HepG2 (cell line): ENCODE data around the gene OSBPL10. TPM values are rescaled to one million over a fixed set of nuclear protein-coding genes. Genes with fewer than 3 reads are reported as not detected.

ENCODE experiments used
- ATAC-seq: fragments of 200-7000 bp; cut with Tn5 transposase; 3 replicates; pipeline ENCODE4 v1.9.1; 2020; ENCODE audit warnings: mild to moderate bottlenecking, moderate library complexity
- BruUV-seq: library from RNA; stranded (reverse); fragments of 400-500 nt; replicated peaks from 2 replicates; lab custom pipeline; 2021; lab: Mats Ljungman, UMichigan
- CTCF ChIA-PET: fragments of 300-600 bp; formaldehyde crosslinking; extraction: SDS; loops from one replicate; lab custom pipeline; 2021; ENCODE audit warnings: low total read pairs, inconsistent platforms, low intra/inter-chr PET ratio; lab: Yijun Ruan, JAX
- POLR2A ChIA-PET: fragments of 350-600 bp; sonication (Branson Sonifier 250); formaldehyde crosslinking; loops from one replicate; lab custom pipeline; 2020; ENCODE audit warnings: antibody characterized with exemption, inconsistent platforms; lab: Yijun Ruan, JAX
- DNase-seq: peaks from one replicate; pipeline ENCODE4 v3.0.0-alpha.2; 2015; ENCODE audit warnings: low spot score
- FAIRE-seq: peaks from 3 replicates; lab custom pipeline; 2011; peaks lifted over from hg19 to GRCh38; lab: Jason Lieb, UNC
- H2AFZ ChIP-seq: one replicate; pipeline ENCODE4 v1.6.1; 2011; ENCODE audit warnings: low read length, inconsistent platforms
- H3K27ac ChIP-seq: fragments of 300-600 bp; 3 replicates; pipeline ENCODE4 v1.8.0; 2011; ENCODE audit warnings: mixed run types, mild to moderate bottlenecking, mixed read lengths, low read length, inconsistent platforms; ENCODE audit not compliant: insufficient read depth; ENCODE audit errors: extremely low read length
- H3K27me3 ChIP-seq, 2 experiments: fragments of 200-600 bp in 1 of 2; 2 replicates in 1 of 2; 3 replicates in 1 of 2; pipeline versions ENCODE4 v1.6.0 to v1.8.0; 2011; ENCODE audit warnings: low read length in 2 of 2, mild to moderate bottlenecking in 2 of 2, moderate library complexity in 2 of 2, inconsistent platforms in 1 of 2; ENCODE audit not compliant: insufficient read depth in 2 of 2, control insufficient read depth in 1 of 2
- H3K36me3 ChIP-seq, 2 experiments: fragments of 200-600 bp in 1 of 2; replicated peaks in 1 of 2; 2 replicates in 1 of 2; 3 replicates in 1 of 2; pipeline versions ENCODE4 v1.5.1 to v1.8.0; 2011; ENCODE audit warnings: low read length in 2 of 2, inconsistent platforms in 1 of 2; ENCODE audit not compliant: insufficient read depth in 2 of 2, control insufficient read depth in 1 of 2
- H3K4me1 ChIP-seq: 2 replicates; pipeline ENCODE4 v1.5.1; 2012; ENCODE audit warnings: low read length, inconsistent platforms; ENCODE audit not compliant: insufficient read depth
- H3K4me2 ChIP-seq: 2 replicates; pipeline ENCODE4 v1.6.0; 2011; ENCODE audit warnings: low read depth, low read length, inconsistent platforms
- H3K4me3 ChIP-seq, 3 experiments: fragments of 200-600 bp in 1 of 3; sonication (generic), shearing (Covaris generic) in 1 of 3; replicated peaks in 1 of 3; 2 replicates each; pipeline ENCODE4 v1.5.1; 2011 to 2016; ENCODE audit warnings: low read length in 3 of 3, inconsistent platforms in 2 of 3, low read depth in 2 of 3, mild to moderate bottlenecking in 2 of 3, control low read depth in 1 of 3, mixed read lengths in 1 of 3; ENCODE audit not compliant: insufficient read depth in 1 of 3
- H3K79me2 ChIP-seq: one replicate; pipeline ENCODE4 v1.6.1; 2011; ENCODE audit warnings: low read length, inconsistent platforms; ENCODE audit not compliant: insufficient read depth
- H3K9ac ChIP-seq: 2 replicates; pipeline ENCODE4 v1.6.0; 2011; ENCODE audit warnings: mild to moderate bottlenecking, low read depth, low read length, inconsistent platforms; ENCODE audit not compliant: insufficient read depth
- H3K9me3 ChIP-seq: 2 replicates; pipeline ENCODE4 v1.5.1; 2012; ENCODE audit warnings: mild to moderate bottlenecking, low read length
- H4K20me1 ChIP-seq: 2 replicates; pipeline ENCODE4 v1.6.0; 2011; ENCODE audit warnings: inconsistent platforms, mild to moderate bottlenecking, low read length, moderate library complexity; ENCODE audit not compliant: insufficient read depth
- GTF2F1 ChIP-seq: fragments of 150-350 bp; IDR thresholded peaks from 2 replicates; pipeline ENCODE4 v1.6.1; 2014; ENCODE audit warnings: low read length
- HMGXB3 ChIP-seq: sonication (generic); formaldehyde crosslinking; IDR thresholded peaks from 2 replicates; pipeline ENCODE4 v1.4.0; 2020; ENCODE audit warnings: missing genetic modification reagents, borderline replicate concordance
- PBX3 ChIP-seq: sonication (generic); formaldehyde crosslinking; IDR thresholded peaks from 2 replicates; pipeline ENCODE4 v1.8.1; 2023; ENCODE audit warnings: missing genetic modification reagents, inconsistent platforms, borderline replicate concordance
- REPIN1 ChIP-seq: sonication (generic); formaldehyde crosslinking; IDR thresholded peaks from 2 replicates; pipeline ENCODE4 v1.8.0; 2022; ENCODE audit warnings: missing genetic modification reagents, low read depth, mild to moderate bottlenecking, borderline replicate concordance
- SALL1 ChIP-seq: sonication (generic); formaldehyde crosslinking; IDR thresholded peaks from 2 replicates; pipeline ENCODE4 v1.8.0; 2022; ENCODE audit warnings: mild to moderate bottlenecking, missing genetic modification reagents
- THAP8 ChIP-seq: sonication (generic); formaldehyde crosslinking; IDR thresholded peaks from 2 replicates; pipeline ENCODE4 v1.5.1; 2020; ENCODE audit warnings: missing genetic modification reagents, mild to moderate bottlenecking, borderline replicate concordance
- ZBTB46 ChIP-seq: sonication (generic); formaldehyde crosslinking; IDR thresholded peaks from 2 replicates; pipeline ENCODE4 v1.4.0; 2020; ENCODE audit warnings: mild to moderate bottlenecking, missing genetic modification reagents, borderline replicate concordance
- ZNF251 ChIP-seq: sonication (generic); formaldehyde crosslinking; IDR thresholded peaks from 2 replicates; pipeline ENCODE4 v1.9.0; 2021; ENCODE audit warnings: mild to moderate bottlenecking, missing genetic modification reagents
- ZNF607 ChIP-seq: sonication (generic); formaldehyde crosslinking; IDR thresholded peaks from 2 replicates; pipeline ENCODE4 v1.5.1; 2020; ENCODE audit warnings: missing genetic modification reagents, mild to moderate bottlenecking, borderline replicate concordance
- WGBS: methylation state at CpG from one replicate; pipeline ENCODE4 v1.1.6; 2017; ENCODE audit warnings: low lambda C conversion rate; 5-methylcytosine and 5-hydroxymethylcytosine counted together
- in situ Hi-C: cut with HindIII; loops from 2 replicates; pipeline ENCODE4 v1.10.0; 2017; ENCODE audit warnings: low pct_unique_long_range_greater_than_20kb; ENCODE audit not compliant: extremely low pct_ligation_motif_present
- intact Hi-C: fragments of 100-400 bp; cut with micrococcal nuclease; formaldehyde crosslinking; loops from one replicate; pipeline ENCODE4 v1.10.0; 2022; ENCODE audit not compliant: unreplicated experiment
- polyA plus RNA-seq, 8 experiments: library from polyadenylated mRNA; depleted of rRNA in 3 of 8; stranded (reverse) in 7 of 8; unstranded in 1 of 8; fragments of >200 nt; fragmentation: Illumina TruSeq in 4 of 8; extraction: Trizol in 4 of 8; gene quantifications; 2 replicates each; pipeline versions ENCODE4 v1.2.1 to v1.2.3, GENCODE V29; 2011 to 2016; ENCODE audit warnings: low read depth in 4 of 8, missing spikeins in 1 of 8, mixed read lengths in 1 of 8; ENCODE audit not compliant: insufficient read depth in 1 of 8
- total RNA-seq, 5 experiments: library from RNA; depleted of rRNA; stranded (reverse); fragments of >200 nt; fragmentation: Illumina TruSeq; extraction: Trizol; gene quantifications; 2 replicates each; pipeline ENCODE4 v1.2.3, GENCODE V29; 2016; ENCODE audit warnings: low read depth in 1 of 5

OSBPL10 gene
- total and polyA plus RNA-seq, 2 of the 13 experiments (the other 11 are each of a cell fraction or from before 2014, with no cell fraction given) = 10.3 to 28.6 TPM

- TF ChIP-seq HMGXB3 (CRISPR knock-in tag) (no peak), REPIN1 (CRISPR knock-in tag) (no peak)
- TF ChIP-seq, all 625 proteins: peak for 0
These were observed 2.5 kb downstream of the OSBPL10 start (continued) for GRCh38 chr3:31978553-31978952.

- 0 out of 5 replicates have a peak, but pooled peaks cover 0 to 2% of the 10 kb centered on the region in 2 experiments for H3K36me3 ChIP-seq
- no peak for ATAC-seq
- no peak overlapping the region for H3K4me3 ChIP-seq
- H4K20me1 ChIP-seq = no peaks in the 10 kb centered on the region
- 77% methylated on average over 2 of the region's 2 CpGs for WGBS
- BruUV-seq = no TSS peak
- no peak overlapping the region for H3K27ac ChIP-seq
- ChIA-PET CTCF (no interaction called here), POLR2A (no interaction called here)
- peaks cover 71% of the 10 kb centered on the region for H3K79me2 ChIP-seq
- peak overlapping the region; percentile 30 for H3K4me2 ChIP-seq
- DNase-seq = no peak
- no peak overlapping the region for H3K9ac ChIP-seq
- intact Hi-C loops (no loop called here), in situ Hi-C loops (no loop called here)
- peaks cover 81% of the 10 kb centered on the region for H3K4me1 ChIP-seq
- no peak overlapping the region for H2AFZ ChIP-seq
- FAIRE-seq = no peak
- H3K9me3 ChIP-seq = no peaks in the 10 kb centered on the region
- H3K27me3 ChIP-seq = no peaks in the 10 kb centered on the region; a peak in 1 of 5 replicates
- TF ChIP-seq SALL1 (CRISPR knock-in tag) = no peak
- TF ChIP-seq ZBTB46 (CRISPR knock-in tag) = no peak
- TF ChIP-seq THAP8 (CRISPR knock-in tag) = no peak
- no peak for TF ChIP-seq PBX3 (CRISPR knock-in tag)
- no peak for TF ChIP-seq GTF2F1
- TF ChIP-seq HMGXB3 (CRISPR knock-in tag) = no peak
- no peak for TF ChIP-seq ZNF251 (CRISPR knock-in tag)
- TF ChIP-seq ZNF607 (CRISPR knock-in tag) = no peak
These were observed 3.3 kb downstream of the OSBPL10 start for GRCh38 chr3:31977736-31978135.
